ENCODE data around the gene TMEM52. TPM values are rescaled to one million over a fixed set of nuclear protein-coding genes. Genes with fewer than 3 reads are reported as not detected.
A peak's percentile ranks its signal among the peaks of the same experiment; 100 is the strongest.

Gene TMEM52
- total and polyA plus RNA-seq, 2 of the 13 experiments (the other 11 are each of a cell fraction or from before 2014, with no cell fraction given), result 13.2 to 18.7 TPM

GRCh38 chr1:1942753-1943656 is 23.9 kb upstream of the TMEM52 start (continued):
- peak; percentile 42; the same call in 1 of the 2 replicates for TF ChIP-seq RCOR2 (CRISPR knock-in tag; IDR thresholded peaks at IDR 0.05)
- peak; percentile 60; the same call in 1 of the 2 replicates for TF ChIP-seq ZFP90 (CRISPR knock-in tag; IDR thresholded peaks at IDR 0.05; ENCODE audit: borderline replicate concordance)
- TF ChIP-seq, protein P1, sequence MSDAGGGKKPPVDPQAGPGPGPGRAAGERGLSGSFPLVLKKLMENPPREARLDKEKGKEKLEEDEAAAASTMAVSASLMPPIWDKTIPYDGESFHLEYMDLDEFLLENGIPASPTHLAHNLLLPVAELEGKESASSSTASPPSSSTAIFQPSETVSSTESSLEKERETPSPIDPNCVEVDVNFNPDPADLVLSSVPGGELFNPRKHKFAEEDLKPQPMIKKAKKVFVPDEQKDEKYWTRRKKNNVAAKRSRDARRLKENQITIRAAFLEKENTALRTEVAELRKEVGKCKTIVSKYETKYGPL (CRISPR knock-in tag; IDR thresholded peaks at IDR 0.05), result peak; percentile 51; the same call in 1 of the 2 replicates
- peak; percentile 68; the same call in 1 of the 2 replicates for TF ChIP-seq GATA4 (IDR thresholded peaks at IDR 0.05; ENCODE audit: borderline replicate concordance, low read depth)
- TF ChIP-seq ZNF605 (CRISPR knock-in tag; IDR thresholded peaks at IDR 0.05), result peak; percentile 63; the same call in 1 of the 2 replicates
- TF ChIP-seq FOXP1 (IDR thresholded peaks at IDR 0.05), result no peak
- no peak; the same call in 1 of the 2 replicates for TF ChIP-seq FOXP1 (CRISPR knock-in tag; IDR thresholded peaks at IDR 0.05)
- no peak; the same call in 1 of the 2 replicates for TF ChIP-seq SATB2 (CRISPR knock-in tag; IDR thresholded peaks at IDR 0.05)
- TF ChIP-seq NCOA5 (CRISPR knock-in tag; IDR thresholded peaks at IDR 0.05), result 0 out of 2 replicates have a peak, but pooled peaks have one; percentile 3
- TF ChIP-seq NR2C2 (CRISPR knock-in tag; IDR thresholded peaks at IDR 0.05; ENCODE audit: borderline replicate concordance), result peak; percentile 92
- TF ChIP-seq PHB2 (IDR thresholded peaks at IDR 0.05; ENCODE audit: partially characterized antibody), result no peak
- TF ChIP-seq ZNF350 (CRISPR knock-in tag; IDR thresholded peaks at IDR 0.05; ENCODE audit: borderline replicate concordance, low read depth), result peak; percentile 86
- TF ChIP-seq POLR2A (IDR thresholded peaks at IDR 0.05; ENCODE audit: insufficient read depth in 1 of 2, low read depth in 2 of 2, low read length in 2 of 2), result peak in 1 of 2 experiments; percentile 86; a peak in 2 of 4 replicates
- TF ChIP-seq, protein P2, sequence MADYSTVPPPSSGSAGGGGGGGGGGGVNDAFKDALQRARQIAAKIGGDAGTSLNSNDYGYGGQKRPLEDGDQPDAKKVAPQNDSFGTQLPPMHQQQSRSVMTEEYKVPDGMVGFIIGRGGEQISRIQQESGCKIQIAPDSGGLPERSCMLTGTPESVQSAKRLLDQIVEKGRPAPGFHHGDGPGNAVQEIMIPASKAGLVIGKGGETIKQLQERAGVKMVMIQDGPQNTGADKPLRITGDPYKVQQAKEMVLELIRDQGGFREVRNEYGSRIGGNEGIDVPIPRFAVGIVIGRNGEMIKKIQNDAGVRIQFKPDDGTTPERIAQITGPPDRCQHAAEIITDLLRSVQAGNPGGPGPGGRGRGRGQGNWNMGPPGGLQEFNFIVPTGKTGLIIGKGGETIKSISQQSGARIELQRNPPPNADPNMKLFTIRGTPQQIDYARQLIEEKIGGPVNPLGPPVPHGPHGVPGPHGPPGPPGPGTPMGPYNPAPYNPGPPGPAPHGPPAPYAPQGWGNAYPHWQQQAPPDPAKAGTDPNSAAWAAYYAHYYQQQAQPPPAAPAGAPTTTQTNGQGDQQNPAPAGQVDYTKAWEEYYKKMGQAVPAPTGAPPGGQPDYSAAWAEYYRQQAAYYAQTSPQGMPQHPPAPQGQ (CRISPR knock-in tag; IDR thresholded peaks at IDR 0.05; ENCODE audit: borderline replicate concordance), result no peak
- no peak for TF ChIP-seq ARID2 (CRISPR knock-in tag; IDR thresholded peaks at IDR 0.05; ENCODE audit: borderline replicate concordance)
- TF ChIP-seq ZNF367 (CRISPR knock-in tag; IDR thresholded peaks at IDR 0.05; ENCODE audit: borderline replicate concordance), result no peak
- peak; percentile 76 for TF ChIP-seq GATAD1 (CRISPR knock-in tag; IDR thresholded peaks at IDR 0.05)
- no peak for TF ChIP-seq BRCA1 (CRISPR knock-in tag; IDR thresholded peaks at IDR 0.05)
- TF ChIP-seq ZNF383 (CRISPR knock-in tag; IDR thresholded peaks at IDR 0.05; ENCODE audit: borderline replicate concordance), result no peak
- TF ChIP-seq ZNF441 (CRISPR knock-in tag; IDR thresholded peaks at IDR 0.05; ENCODE audit: borderline replicate concordance), result peak; percentile 81; the same call in 1 of the 2 replicates
- no peak for TF ChIP-seq SIN3B (IDR thresholded peaks at IDR 0.05; ENCODE audit: low read length)
- TF ChIP-seq ONECUT2 (CRISPR knock-in tag; IDR thresholded peaks at IDR 0.05), result no peak
- peak; percentile 27; the same call in 1 of the 2 replicates for TF ChIP-seq CTCF (CRISPR knock-in tag; IDR thresholded peaks at IDR 0.05)
- TF ChIP-seq POLR2AphosphoS2 (IDR thresholded peaks at IDR 0.05; ENCODE audit: low read depth, low read length), result no peak
- TF ChIP-seq MEIS1 (CRISPR knock-in tag; IDR thresholded peaks at IDR 0.05; ENCODE audit: borderline replicate concordance), result peak; percentile 87
- TF ChIP-seq ZKSCAN5 (CRISPR knock-in tag; IDR thresholded peaks at IDR 0.05), result no peak
- no peak for TF ChIP-seq PAF1 (CRISPR knock-in tag; IDR thresholded peaks at IDR 0.05)
- TF ChIP-seq ZC3H4 (CRISPR knock-in tag; IDR thresholded peaks at IDR 0.05; ENCODE audit: borderline replicate concordance), result 0 out of 2 replicates have a peak, but pooled peaks have one; percentile 27
